AG20443 (cell line): Measurements from ENCODE around the gene MMP28.
A peak's percentile ranks its signal among the peaks of the same experiment; 100 is the strongest.

Experiments used
- DNase-seq: peaks from one replicate; pipeline ENCODE4 v3.0.0; 2012; ENCODE audit warnings: low spot score, mixed read lengths

The MMP28 gene

GRCh38 chr17:35726127-35726952, 69.1 kb downstream of the MMP28 start:
- DNase-seq: peak; percentile 87

- DNase-seq: peak; percentile 11
These were observed 69.7 kb downstream of the MMP28 start for GRCh38 chr17:35725802-35726126.

- no peak for DNase-seq
These were observed 70.4 kb downstream of the MMP28 start for GRCh38 chr17:35725058-35725457.

GRCh38 chr17:35723735-35724134, 71.7 kb downstream of the MMP28 start:
- no peak for DNase-seq

GRCh38 chr17:35717475-35717874, 78.0 kb downstream of the MMP28 start:
- DNase-seq: no peak

- DNase-seq: no peak
These were observed 78.5 kb downstream of the MMP28 start for GRCh38 chr17:35716897-35717465.

- DNase-seq: no peak
These were observed 79.3 kb downstream of the MMP28 start for GRCh38 chr17:35716173-35716572.
